ENCODE measurements around the gene TFB2M. TPM values are rescaled to one million over a fixed set of nuclear protein-coding genes. Genes with fewer than 3 reads are reported as not detected.

Gene TFB2M
- total and polyA plus RNA-seq, 7 experiments from 2014 or later: 9.5 to 18.2 (median 10.8) TPM

DNA sequence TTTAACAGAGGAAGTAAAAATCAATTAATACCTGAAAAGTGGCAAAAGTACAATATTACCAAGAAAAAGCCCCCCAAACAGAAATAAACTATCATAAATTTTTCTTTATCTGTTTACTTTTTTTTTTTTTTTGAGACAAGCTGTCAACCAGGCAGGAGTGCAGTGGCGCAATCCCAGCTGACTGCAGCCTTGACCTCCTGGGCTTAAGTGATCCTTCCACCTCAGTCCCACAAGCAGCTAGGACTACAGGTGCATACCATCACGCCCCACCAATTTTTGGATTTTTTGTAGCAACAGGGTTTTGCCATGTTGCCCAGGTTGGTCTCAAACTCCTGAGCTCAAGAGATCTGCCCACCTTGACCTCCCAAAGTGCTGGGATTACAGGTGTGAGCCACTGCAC, 8.0 kb downstream of the TFB2M start:
- Mint-ChIP-seq H3K27ac (peak overlapping the region in 3 of 9 donors; percentile 19 to 44 (median 21)), H3K27me3 (no peaks in the 10 kb centered on the region), H3K4me3 (no peak overlapping the region), H3K4me1 (peaks cover 0 to 18% (median 16%) of the 10 kb centered on the region in 7 donors), H3K36me3 (peaks cover 11 to 51% (median 27%) of the 10 kb centered on the region in 5 donors), H3K9me3 (peaks cover 0 to 5% (median 0%) of the 10 kb centered on the region in 11 donors)
- CTCF ChIA-PET: no interaction called here
- no peak for ATAC-seq
- POLR2A ChIA-PET: no interaction called here
- intact Hi-C loops (cut with micrococcal nuclease): no loop called here
- Histone ChIP-seq H3K27ac (ENCODE audit: low read depth, low read length) (no peak overlapping the region), H3K27me3 (ENCODE audit: control insufficient read depth in 2 of 2, insufficient read depth in 2 of 2, low read length in 2 of 2) (no peaks in the 10 kb centered on the region), H3K4me3 (ENCODE audit: low read length) (no peak overlapping the region), H3K9me3 (ENCODE audit: control insufficient read depth in 2 of 3, low read length in 3 of 3) (no peaks in the 10 kb centered on the region), H3K4me1 (ENCODE audit: control insufficient read depth in 2 of 2, insufficient read depth in 2 of 2, low read length in 2 of 2) (no peaks in the 10 kb centered on the region), H3K36me3 (ENCODE audit: control insufficient read depth in 2 of 3, insufficient read depth in 3 of 3, low read length in 3 of 3) (peaks cover 0 to 62% (median 7%) of the 10 kb centered on the region in 3 experiments)
- DNase-seq: no peak

- no peaks in the 10 kb centered on the region for H3K4me1 ChIP-seq (ENCODE audit: control insufficient read depth in 2 of 2, insufficient read depth in 2 of 2, low read length in 2 of 2)
- Mint-ChIP-seq H3K36me3 (peaks cover 13 to 59% (median 39%) of the 10 kb centered on the region in 5 donors), H3K27ac (no peak overlapping the region), H3K4me3 (no peak overlapping the region), H3K4me1 (peaks cover 0 to 12% (median 6%) of the 10 kb centered on the region in 7 donors), H3K27me3 (no peaks in the 10 kb centered on the region), H3K9me3 (peaks cover 0 to 5% (median 0%) of the 10 kb centered on the region in 11 donors)
- ATAC-seq (no peak), DNase-seq (no peak)
- H3K36me3 ChIP-seq (ENCODE audit: control insufficient read depth in 2 of 3, insufficient read depth in 3 of 3, low read length in 3 of 3): peaks cover 7 to 75% (median 7%) of the 10 kb centered on the region in 3 experiments
- no peaks in the 10 kb centered on the region for H3K9me3 ChIP-seq (ENCODE audit: control insufficient read depth in 2 of 3, low read length in 3 of 3)
- ChIA-PET POLR2A (no interaction called here), CTCF (no interaction called here)
- H3K27me3 ChIP-seq (ENCODE audit: control insufficient read depth in 2 of 2, insufficient read depth in 2 of 2, low read length in 2 of 2): no peaks in the 10 kb centered on the region
- no peak overlapping the region for H3K27ac ChIP-seq (ENCODE audit: low read depth, low read length)
- H3K4me3 ChIP-seq (ENCODE audit: low read length): no peak overlapping the region
- intact Hi-C loops (cut with micrococcal nuclease): no loop called here
These were observed 11.9 kb downstream of the TFB2M start for GRCh38 chr1:246554201-246554600.

DNA sequence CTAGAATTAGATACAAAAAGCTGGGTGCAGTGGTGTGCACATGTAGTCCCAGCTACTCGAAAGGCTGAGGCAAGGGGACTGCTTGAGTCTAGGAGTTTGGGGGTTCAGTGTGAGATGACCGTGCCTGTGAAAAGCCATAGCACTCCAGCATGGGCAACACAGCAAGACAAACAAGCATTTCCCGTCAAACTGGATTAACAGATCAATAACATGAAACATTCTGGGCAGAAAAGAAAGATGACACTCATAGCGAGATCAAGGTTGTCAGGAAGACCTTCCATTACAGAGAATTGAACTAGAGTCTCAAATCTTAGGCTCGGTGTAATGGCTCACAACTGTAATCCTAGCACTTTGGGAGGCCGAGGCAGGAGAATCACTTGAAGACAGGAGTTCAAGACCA, 14.0 kb downstream of the TFB2M start:
- no peaks in the 10 kb centered on the region for H3K27me3 ChIP-seq (ENCODE audit: control insufficient read depth in 2 of 2, insufficient read depth in 2 of 2, low read length in 2 of 2)
- Mint-ChIP-seq H3K27me3 (no peaks in the 10 kb centered on the region), H3K4me3 (no peak overlapping the region), H3K4me1 (peaks cover 0 to 5% (median 5%) of the 10 kb centered on the region in 7 donors), H3K36me3 (peaks cover 13 to 58% (median 35%) of the 10 kb centered on the region in 5 donors), H3K9me3 (peaks cover 0 to 5% (median 0%) of the 10 kb centered on the region in 11 donors), H3K27ac (no peak overlapping the region)
- no peaks in the 10 kb centered on the region for H3K9me3 ChIP-seq (ENCODE audit: control insufficient read depth in 2 of 3, low read length in 3 of 3)
- CTCF ChIA-PET: no interaction called here
- peaks cover 7 to 69% (median 7%) of the 10 kb centered on the region in 3 experiments for H3K36me3 ChIP-seq (ENCODE audit: control insufficient read depth in 2 of 3, insufficient read depth in 3 of 3, low read length in 3 of 3)
- ATAC-seq (no peak), DNase-seq (no peak)
- intact Hi-C loops (cut with micrococcal nuclease): no loop called here
- H3K4me3 ChIP-seq (ENCODE audit: low read length): no peak overlapping the region
- POLR2A ChIA-PET: no interaction called here
- H3K4me1 ChIP-seq (ENCODE audit: control insufficient read depth in 2 of 2, insufficient read depth in 2 of 2, low read length in 2 of 2): no peaks in the 10 kb centered on the region
- no peak overlapping the region for H3K27ac ChIP-seq (ENCODE audit: low read depth, low read length)

DNA sequence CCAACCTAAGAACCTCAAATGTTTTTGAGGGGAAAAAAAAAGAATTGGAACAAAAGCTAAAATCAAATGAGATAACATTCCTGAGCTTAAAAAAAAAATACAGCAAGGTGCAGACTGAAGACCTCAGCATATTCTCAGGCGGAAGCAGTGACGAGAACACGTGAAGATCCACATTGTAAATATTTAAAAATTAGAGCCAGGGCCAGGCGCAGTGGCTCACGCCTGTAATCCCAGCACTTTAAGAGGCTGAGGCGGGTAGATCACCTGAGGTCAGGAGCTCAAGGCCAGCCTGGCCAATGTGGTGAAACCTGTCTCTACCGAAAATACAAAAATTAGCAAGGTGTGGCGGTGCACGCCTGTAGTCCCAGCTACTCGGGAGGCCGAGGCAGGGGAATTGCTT, 15.7 kb downstream of the TFB2M start:
- peaks cover 13 to 49% (median 29%) of the 10 kb centered on the region in 5 donors for H3K36me3 Mint-ChIP-seq
- no peak overlapping the region for H3K4me3 Mint-ChIP-seq
- ChIA-PET CTCF (no interaction called here), POLR2A (no interaction called here)
- H3K27me3 Mint-ChIP-seq: no peaks in the 10 kb centered on the region
- peaks cover 0 to 3% (median 0%) of the 10 kb centered on the region in 11 donors for H3K9me3 Mint-ChIP-seq
- Histone ChIP-seq H3K36me3 (ENCODE audit: control insufficient read depth in 2 of 3, insufficient read depth in 3 of 3, low read length in 3 of 3) (peaks cover 7 to 64% (median 7%) of the 10 kb centered on the region in 3 experiments), H3K4me3 (ENCODE audit: low read length) (no peak overlapping the region), H3K27me3 (ENCODE audit: control insufficient read depth in 2 of 2, insufficient read depth in 2 of 2, low read length in 2 of 2) (no peaks in the 10 kb centered on the region), H3K4me1 (ENCODE audit: control insufficient read depth in 2 of 2, insufficient read depth in 2 of 2, low read length in 2 of 2) (no peaks in the 10 kb centered on the region), H3K9me3 (ENCODE audit: control insufficient read depth in 2 of 3, low read length in 3 of 3) (no peaks in the 10 kb centered on the region), H3K27ac (ENCODE audit: low read depth, low read length) (no peak overlapping the region)
- peaks cover 0 to 5% (median 5%) of the 10 kb centered on the region in 7 donors for H3K4me1 Mint-ChIP-seq
- intact Hi-C loops (cut with micrococcal nuclease): no loop called here
- ATAC-seq: no peak
- no peak for DNase-seq
- H3K27ac Mint-ChIP-seq: peak overlapping the region in 1 of 9 donors; percentile 53

GRCh38 chr1:246549665-246550064, 16.4 kb downstream of the TFB2M start:
- intact Hi-C loops (cut with micrococcal nuclease): no loop called here
- ChIA-PET CTCF (no interaction called here), POLR2A (no interaction called here)
- Histone ChIP-seq H3K9me3 (ENCODE audit: control insufficient read depth in 2 of 3, low read length in 3 of 3) (no peaks in the 10 kb centered on the region), H3K36me3 (ENCODE audit: control insufficient read depth in 2 of 3, insufficient read depth in 3 of 3, low read length in 3 of 3) (peaks cover under 1 to 63% (median 7%) of the 10 kb centered on the region in 3 experiments), H3K4me1 (ENCODE audit: control insufficient read depth in 2 of 2, insufficient read depth in 2 of 2, low read length in 2 of 2) (no peaks in the 10 kb centered on the region), H3K27me3 (ENCODE audit: control insufficient read depth in 2 of 2, insufficient read depth in 2 of 2, low read length in 2 of 2) (no peaks in the 10 kb centered on the region), H3K27ac (ENCODE audit: low read depth, low read length) (no peak overlapping the region), H3K4me3 (ENCODE audit: low read length) (no peak overlapping the region)
- no peak for DNase-seq
- Mint-ChIP-seq H3K36me3 (peaks cover 8 to 42% (median 23%) of the 10 kb centered on the region in 5 donors), H3K9me3 (peaks cover 0 to 3% (median 0%) of the 10 kb centered on the region in 11 donors), H3K4me3 (no peak overlapping the region), H3K27ac (peak overlapping the region in 1 of 9 donors; percentile 36), H3K27me3 (no peaks in the 10 kb centered on the region), H3K4me1 (peaks cover 0 to 5% (median 5%) of the 10 kb centered on the region in 7 donors)
- no peak for ATAC-seq

DNA sequence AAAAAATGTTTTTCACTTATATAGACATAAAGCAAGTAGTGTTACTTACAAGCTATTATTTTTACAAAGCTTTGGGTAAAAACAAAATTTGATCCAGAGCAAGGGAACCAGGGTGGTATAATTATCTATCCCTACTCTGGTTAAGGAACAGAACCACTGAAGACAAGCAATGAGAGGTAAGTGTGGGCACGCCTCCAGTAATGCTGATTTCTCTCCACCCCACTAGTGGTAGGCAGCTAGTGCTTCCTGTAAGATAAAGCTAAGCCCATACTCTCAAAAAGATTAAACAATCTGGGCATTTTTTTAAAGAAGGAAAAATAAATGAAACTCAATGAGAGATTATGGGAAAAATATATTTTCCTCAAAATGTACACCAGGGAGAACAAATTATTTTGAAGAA, 22.1 kb downstream of the TFB2M start:
- H3K36me3 Mint-ChIP-seq: peaks cover 3 to 31% (median 19%) of the 10 kb centered on the region in 5 donors
- H3K27ac Mint-ChIP-seq: peak overlapping the region in 1 of 9 donors; percentile 62
- ATAC-seq (no peak), DNase-seq (no peak)
- POLR2A ChIA-PET: no interaction called here
- Histone ChIP-seq H3K36me3 (ENCODE audit: control insufficient read depth in 2 of 3, insufficient read depth in 3 of 3, low read length in 3 of 3) (peaks cover 4 to 56% (median 5%) of the 10 kb centered on the region in 3 experiments), H3K27ac (ENCODE audit: low read depth, low read length) (no peak overlapping the region), H3K9me3 (ENCODE audit: control insufficient read depth in 2 of 3, low read length in 3 of 3) (no peaks in the 10 kb centered on the region), H3K4me3 (ENCODE audit: low read length) (no peak overlapping the region), H3K4me1 (ENCODE audit: control insufficient read depth in 2 of 2, insufficient read depth in 2 of 2, low read length in 2 of 2) (no peaks in the 10 kb centered on the region), H3K27me3 (ENCODE audit: control insufficient read depth in 2 of 2, insufficient read depth in 2 of 2, low read length in 2 of 2) (no peaks in the 10 kb centered on the region)
- no peak overlapping the region for H3K4me3 Mint-ChIP-seq
- peaks cover 0 to 5% (median 0%) of the 10 kb centered on the region in 7 donors for H3K4me1 Mint-ChIP-seq
- H3K27me3 Mint-ChIP-seq: no peaks in the 10 kb centered on the region
- H3K9me3 Mint-ChIP-seq: no peaks in the 10 kb centered on the region
- intact Hi-C loops (cut with micrococcal nuclease): no loop called here
- CTCF ChIA-PET: no interaction called here

- peaks cover 4 to 47% (median 5%) of the 10 kb centered on the region in 3 experiments for H3K36me3 ChIP-seq (ENCODE audit: control insufficient read depth in 2 of 3, insufficient read depth in 3 of 3, low read length in 3 of 3)
- no peaks in the 10 kb centered on the region for H3K4me1 ChIP-seq (ENCODE audit: control insufficient read depth in 2 of 2, insufficient read depth in 2 of 2, low read length in 2 of 2)
- ChIA-PET POLR2A (no interaction called here), CTCF (no interaction called here)
- H3K4me3 ChIP-seq (ENCODE audit: low read length): no peak overlapping the region
- Mint-ChIP-seq H3K27ac (peak overlapping the region in 1 of 9 donors; percentile 43), H3K9me3 (no peaks in the 10 kb centered on the region), H3K4me3 (no peak overlapping the region), H3K4me1 (no peaks in the 10 kb centered on the region), H3K36me3 (peaks cover 3 to 27% (median 18%) of the 10 kb centered on the region in 5 donors), H3K27me3 (no peaks in the 10 kb centered on the region)
- DNase-seq (no peak), ATAC-seq (no peak)
- H3K27ac ChIP-seq (ENCODE audit: low read depth, low read length): no peak overlapping the region
- H3K9me3 ChIP-seq (ENCODE audit: control insufficient read depth in 2 of 3, low read length in 3 of 3): no peaks in the 10 kb centered on the region
- intact Hi-C loops (cut with micrococcal nuclease): no loop called here
- no peaks in the 10 kb centered on the region for H3K27me3 ChIP-seq (ENCODE audit: control insufficient read depth in 2 of 2, insufficient read depth in 2 of 2, low read length in 2 of 2)
These were observed 25.1 kb downstream of the TFB2M start for GRCh38 chr1:246540738-246541491.
